H1 (cell line): ENCODE data around the gene ZNF609. TPM values are rescaled to one million over a fixed set of nuclear protein-coding genes. Genes with fewer than 3 reads are reported as not detected.

Experiments used
- GTF2F1 ChIP-seq: IDR thresholded peaks from 2 replicates; pipeline ENCODE4 v1.6.1; 2012; ENCODE audit warnings: low read depth, low read length, improper control_type of control experiment, borderline replicate concordance
- NRF1 ChIP-seq: IDR thresholded peaks from 2 replicates; pipeline ENCODE4 v1.6.1; 2011; ENCODE audit warnings: mild to moderate bottlenecking, low read depth, low read length, improper control_type of control experiment
- POLR2AphosphoS5 ChIP-seq: IDR thresholded peaks from 2 replicates; pipeline ENCODE4 v1.6.1; 2011; ENCODE audit warnings: low read depth, low read length
- SIN3A ChIP-seq, 2 experiments: IDR thresholded peaks in 1 of 2; conservative IDR thresholded peaks in 1 of 2; 2 replicates each; pipeline ENCODE4 v1.6.1; 2011 to 2012; ENCODE audit warnings: low read length in 2 of 2, improper control_type of control experiment in 1 of 2, low read depth in 1 of 2, mild to moderate bottlenecking in 1 of 2
- SRF ChIP-seq: IDR thresholded peaks from 2 replicates; pipeline ENCODE4 v1.6.1; 2011; ENCODE audit warnings: mild to moderate bottlenecking, low read depth, low read length, moderate library complexity
- TBP ChIP-seq: IDR thresholded peaks from 2 replicates; pipeline ENCODE4 v1.6.1; 2011; ENCODE audit warnings: low read depth, low read length, improper control_type of control experiment
- polyA plus RNA-seq, 7 experiments: library from polyadenylated mRNA; depleted of rRNA in 3 of 7; stranded (reverse) in 5 of 7; unstranded in 2 of 7; fragments of >200 nt in 5 of 7; fragments of 200-250 nt in 2 of 7; gene quantifications; 1 replicate in 5 of 7; 2 replicates in 1 of 7; 4 replicates in 1 of 7; pipeline versions ENCODE4 v1.2.1 to v1.2.3, GENCODE V29; 2011 to 2013; ENCODE audit warnings: missing spikeins in 2 of 7, mixed read lengths in 2 of 7
- total RNA-seq: library from RNA; stranded (reverse); fragmentation: NEBNext Ultra II Directional; extraction: Animal tissue kit (Norgen Biotek cat#: 25700); gene quantifications from 2 replicates; pipeline ENCODE4 v1.2.1, GENCODE V29; 2021

ZNF609 gene
- total and polyA plus RNA-seq, 2 of the 8 experiments (the other 6 are each of a cell fraction or from before 2014, with no cell fraction given): 15.5 to 47.8 TPM

DNA sequence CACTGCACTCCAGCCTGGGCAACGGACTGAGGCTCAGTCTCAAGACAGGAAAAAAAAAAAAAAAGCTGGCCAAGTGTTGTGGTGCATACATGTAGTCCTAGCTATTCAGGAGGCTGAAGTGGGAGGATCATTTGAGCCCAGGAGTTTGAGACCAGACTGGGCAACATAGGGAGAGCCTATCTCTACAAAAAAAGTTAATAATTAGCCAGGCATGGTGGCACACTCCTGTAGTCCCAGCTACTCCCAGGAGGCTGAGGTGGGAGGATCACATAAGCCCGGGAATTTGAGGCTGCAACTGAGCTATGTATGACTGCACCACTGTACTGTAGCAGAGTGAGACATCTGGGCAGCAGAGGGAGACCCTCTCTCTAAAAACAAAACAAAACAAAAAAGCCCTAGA, 256.1 kb downstream of the ZNF609 start (continued):
- TF ChIP-seq NRF1: no peak
- no peak for TF ChIP-seq GTF2F1
- no peak for TF ChIP-seq SIN3A (conservative IDR thresholded peaks at IDR 0.05 in 1 of 2, IDR thresholded peaks at IDR 0.05 in 1 of 2; ENCODE audit: low read depth in 1 of 2, low read length in 2 of 2)
- TF ChIP-seq SRF: no peak
- no peak for TF ChIP-seq TBP
- no peak for TF ChIP-seq POLR2AphosphoS5
